Psoas muscle (tissue), 8 donors: ENCODE results near the gene GET3. TPM values are rescaled to one million over a fixed set of nuclear protein-coding genes. Genes with fewer than 3 reads are reported as not detected.

Experiments
- ATAC-seq, 4 donors: fragments of 200-7000 bp; cut with Tn5 transposase; one replicate each; pipeline ENCODE4 v1.9.1; 2020; ENCODE audit warnings: moderate library complexity in 3 of 4, mild to moderate bottlenecking in 2 of 4
- DNase-seq, 2 donors: peaks; one replicate each; pipeline ENCODE4 v3.0.0-alpha.2; 2020
- H3K27ac ChIP-seq: fragments of 200-600 bp; one replicate; pipeline ENCODE4 v1.8.0; 2022
- H3K27me3 ChIP-seq, 3 donors: fragments of 200-600 bp in 1 of 3; one replicate each; pipeline versions ENCODE4 v1.6.1 to v1.8.0; 2013 to 2022; ENCODE audit warnings: low read length in 2 of 3, mild to moderate bottlenecking in 2 of 3, moderate library complexity in 1 of 3; ENCODE audit not compliant: insufficient read depth in 3 of 3
- H3K36me3 ChIP-seq, 2 donors: fragments of 200-600 bp in 1 of 2; one replicate each; pipeline versions ENCODE4 v1.6.1 to v1.8.0; 2013 to 2022; ENCODE audit warnings: low read depth in 1 of 2, mild to moderate bottlenecking in 1 of 2, moderate library complexity in 1 of 2; ENCODE audit not compliant: insufficient read depth in 1 of 2
- H3K4me1 ChIP-seq: fragments of 200-600 bp; one replicate; pipeline ENCODE4 v1.8.0; 2022
- H3K4me3 ChIP-seq: fragments of 200-600 bp; one replicate; pipeline ENCODE4 v1.8.0; 2022; ENCODE audit warnings: mild to moderate bottlenecking
- H3K9me3 ChIP-seq: fragments of 200-600 bp; one replicate; pipeline ENCODE4 v1.8.0; 2022
- WGBS, 3 donors: extraction: QIAGEN DNeasy Blood & Tissue Kit; methylation state at CpG; one replicate each; pipeline versions ENCODE4 v1.1.6 to v1.1.7; 2013; 5-methylcytosine and 5-hydroxymethylcytosine counted together
- intact Hi-C, 2 donors: fragments of 100-400 bp; cut with DNase I; formaldehyde crosslinking; loops; one replicate each; pipeline versions ENCODE4 v1.11.0 to v1.14.2; 2022
- polyA plus RNA-seq, 3 donors: library from polyadenylated mRNA; stranded (reverse); fragments of 200-250 nt; gene quantifications; one replicate each; pipeline ENCODE4 v1.2.3, GENCODE V29; 2013
- total RNA-seq, 4 donors: library from RNA; stranded (reverse); fragmentation: NEBNext Ultra II Directional in 2 of 4; extraction: Animal tissue kit (Norgen Biotek cat#: 25700) in 2 of 4; gene quantifications; one replicate each; pipeline versions ENCODE4 v1.2.1 to v1.2.4, GENCODE V29; 2021 to 2023
- TF ChIP-seq, protein P1 (sequence below): fragments of 200-600 bp; IDR thresholded peaks from one replicate; pipeline ENCODE4 v1.8.0; 2022; ENCODE audit warnings: antibody characterized with exemption
- donor health status: healthy with polysubstance abuse.
- donor health status: DM: no; HTN: no; CAD: no; lungs with moderate emphysema.
- donor health status: Bipolar disorder and iron deficiency.
- donor health status: healthy.
- donor health status: DM: yes; HTN: yes; CAD: no.
- donor health status: DM: no; HTN: no; CAD: no.
- donor health status: DM: no; HTN: no; CAD: no.
- donor health status: DM: yes; HTN: yes; CAD: no.

Gene GET3
- total and polyA plus RNA-seq, 7 donors = 43.0 to 135 (median 52.8) TPM

DNA sequence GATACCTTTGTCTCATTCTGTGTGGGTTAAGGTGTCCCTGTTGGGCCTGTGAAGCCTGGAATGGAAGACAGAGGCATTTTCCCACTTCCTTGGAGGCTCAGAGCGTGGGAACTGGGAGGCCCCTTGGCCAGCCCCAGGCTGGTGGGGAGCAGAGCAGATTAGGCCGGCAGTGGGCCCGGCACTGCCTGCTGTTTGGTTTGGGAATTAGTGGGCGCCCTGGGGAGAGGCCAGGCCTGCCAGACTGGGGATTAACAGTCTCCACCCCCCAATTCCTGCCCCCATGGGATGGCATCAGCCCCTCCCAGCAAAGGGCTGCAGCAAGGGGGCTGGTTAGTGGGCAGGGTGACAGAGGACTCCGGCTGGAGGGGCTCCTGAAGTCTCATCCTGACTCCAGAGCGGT, 11.2 kb downstream of the GET3 start:
- H3K36me3 ChIP-seq = peaks cover 17 to 43% of the 10 kb centered on the region in 2 donors
- TF ChIP-seq, protein P1, sequence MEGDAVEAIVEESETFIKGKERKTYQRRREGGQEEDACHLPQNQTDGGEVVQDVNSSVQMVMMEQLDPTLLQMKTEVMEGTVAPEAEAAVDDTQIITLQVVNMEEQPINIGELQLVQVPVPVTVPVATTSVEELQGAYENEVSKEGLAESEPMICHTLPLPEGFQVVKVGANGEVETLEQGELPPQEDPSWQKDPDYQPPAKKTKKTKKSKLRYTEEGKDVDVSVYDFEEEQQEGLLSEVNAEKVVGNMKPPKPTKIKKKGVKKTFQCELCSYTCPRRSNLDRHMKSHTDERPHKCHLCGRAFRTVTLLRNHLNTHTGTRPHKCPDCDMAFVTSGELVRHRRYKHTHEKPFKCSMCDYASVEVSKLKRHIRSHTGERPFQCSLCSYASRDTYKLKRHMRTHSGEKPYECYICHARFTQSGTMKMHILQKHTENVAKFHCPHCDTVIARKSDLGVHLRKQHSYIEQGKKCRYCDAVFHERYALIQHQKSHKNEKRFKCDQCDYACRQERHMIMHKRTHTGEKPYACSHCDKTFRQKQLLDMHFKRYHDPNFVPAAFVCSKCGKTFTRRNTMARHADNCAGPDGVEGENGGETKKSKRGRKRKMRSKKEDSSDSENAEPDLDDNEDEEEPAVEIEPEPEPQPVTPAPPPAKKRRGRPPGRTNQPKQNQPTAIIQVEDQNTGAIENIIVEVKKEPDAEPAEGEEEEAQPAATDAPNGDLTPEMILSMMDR = no peak
- DNase-seq (no peak), ATAC-seq (no peak)
- intact Hi-C loops = no loop called here
- no peak overlapping the region for H3K4me3 ChIP-seq
- no peak overlapping the region for H3K27ac ChIP-seq
- WGBS, 3 donors = 74 to 79% (median 77%) methylated on average over 5 to 6 of the region's 6 CpGs
- H3K9me3 ChIP-seq = no peaks in the 10 kb centered on the region
- H3K27me3 ChIP-seq = peaks cover 0 to 26% (median 13%) of the 10 kb centered on the region in 3 donors
- no peaks in the 10 kb centered on the region for H3K4me1 ChIP-seq

DNA sequence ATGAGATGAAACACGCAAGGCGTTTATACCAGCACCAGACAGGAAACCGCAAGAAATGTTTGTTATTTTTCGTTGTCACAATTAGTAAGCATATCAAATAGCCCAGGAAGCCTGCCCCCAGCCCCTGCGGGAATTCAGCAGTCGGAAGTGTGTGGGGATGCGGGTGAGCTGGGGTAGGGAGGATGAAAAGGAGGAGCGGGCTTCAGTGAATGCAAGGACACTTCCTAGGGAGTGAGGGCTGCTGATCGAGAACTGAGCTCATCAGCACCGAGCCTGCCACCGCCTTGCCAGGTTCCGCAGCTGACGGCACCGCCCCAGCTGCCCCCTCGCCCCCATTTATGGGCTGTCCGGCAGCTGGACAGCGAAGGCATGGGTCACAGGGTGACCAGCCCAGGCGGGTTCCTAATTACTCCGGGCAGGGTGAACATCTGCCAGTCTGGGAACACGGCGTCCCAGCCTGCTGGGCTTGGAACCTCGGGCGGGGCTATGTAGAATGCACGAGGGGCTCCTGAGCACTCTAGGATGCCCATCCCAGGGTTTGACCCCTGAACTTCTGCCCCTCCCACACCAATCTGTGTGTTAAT, 12.7 kb downstream of the GET3 start:
- DNase-seq (no peak), ATAC-seq (peak in 3 of 4 donors; percentile 31 to 57 (median 46))
- 12 to 17% (median 14%) methylated on average over 24 of the region's 24 CpGs for WGBS, 3 donors
- Histone ChIP-seq H3K9me3 (no peaks in the 10 kb centered on the region), H3K4me3 (no peak overlapping the region), H3K4me1 (no peaks in the 10 kb centered on the region), H3K27ac (no peak overlapping the region), H3K27me3 (peaks cover 0 to 30% (median 17%) of the 10 kb centered on the region in 3 donors), H3K36me3 (peaks cover 14 to 32% of the 10 kb centered on the region in 2 donors)
- TF ChIP-seq, protein P1 = no peak
- intact Hi-C loops = no loop called here

DNA sequence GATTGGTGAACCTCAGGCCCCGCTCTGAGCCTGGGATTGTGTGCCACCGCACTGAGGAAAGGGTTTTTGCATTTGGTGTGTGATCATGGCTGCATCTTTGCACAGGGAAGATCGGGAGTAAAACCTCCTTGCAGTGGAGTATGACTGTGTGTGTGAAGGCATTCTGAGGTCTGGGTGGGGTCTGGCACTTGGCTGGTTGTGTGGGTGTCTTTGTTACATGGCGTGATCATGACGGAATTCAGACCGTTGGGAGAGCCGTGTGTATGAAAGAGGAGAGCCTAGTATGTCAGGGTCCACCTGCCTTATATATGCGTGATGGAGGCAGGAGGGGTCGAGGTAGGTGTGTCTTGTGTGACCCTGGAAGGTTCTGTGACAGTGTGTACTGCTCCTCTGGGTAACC, 13.6 kb downstream of the GET3 start:
- ATAC-seq = no peak

DNA sequence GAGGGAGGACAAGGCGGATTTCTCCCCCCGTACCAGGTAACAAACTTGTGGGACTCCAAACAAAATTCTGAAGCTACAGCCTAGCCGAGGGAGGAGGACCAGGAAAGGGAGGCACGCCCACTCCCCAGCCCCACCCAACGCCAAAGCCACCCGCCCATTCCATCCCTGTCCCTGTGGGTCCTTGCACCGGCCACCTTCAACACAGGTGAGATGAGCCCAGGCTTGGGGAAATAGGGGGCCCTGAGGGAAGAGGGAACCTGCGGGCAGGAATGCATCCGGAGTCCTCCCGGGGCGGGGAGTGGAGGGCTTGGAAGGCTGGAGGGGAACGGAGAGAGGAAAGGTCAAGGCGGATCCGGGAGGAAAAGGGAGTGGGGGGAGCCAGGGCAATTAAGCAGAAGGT, 14.3 kb downstream of the GET3 start, which contains the start of gene BEST2:
Gene BEST2, plus strand, starts transcription at position 157 of the 400 bp plus-strand sequence. CDS start 802 bp downstream, outside the sequence.
- no peaks in the 10 kb centered on the region for H3K9me3 ChIP-seq
- H3K4me3 ChIP-seq = no peak within 1 kb of the TSS
- intact Hi-C loops = no loop called here
- H3K27ac ChIP-seq = no peak within 1 kb of the TSS
- TF ChIP-seq, protein P1 = no peak
- no peaks in the 10 kb centered on the region for H3K4me1 ChIP-seq
- H3K36me3 ChIP-seq = peaks cover 11 to 15% of the 10 kb centered on the region in 2 donors
- 49 to 63% (median 52%) methylated on average over 14 of the region's 14 CpGs for WGBS, 3 donors
- ATAC-seq = no peak
- peaks cover 0 to 30% (median 17%) of the 10 kb centered on the region in 3 donors for H3K27me3 ChIP-seq
- DNase-seq = no peak

More for the DNA sequence above, 13.6 kb downstream of the GET3 start:
- intact Hi-C loops = no loop called here
- no peaks in the 10 kb centered on the region for H3K9me3 ChIP-seq
- WGBS, 3 donors = 44 to 53% (median 50%) methylated on average over 9 of the region's 9 CpGs
- TF ChIP-seq, protein P1 = no peak
- H3K27me3 ChIP-seq = peaks cover 0 to 30% (median 17%) of the 10 kb centered on the region in 3 donors
- H3K4me1 ChIP-seq = no peaks in the 10 kb centered on the region
- DNase-seq = no peak
- no peak overlapping the region for H3K4me3 ChIP-seq
- H3K36me3 ChIP-seq = peaks cover 14 to 23% of the 10 kb centered on the region in 2 donors
- no peak overlapping the region for H3K27ac ChIP-seq
